ENCODE measurements around the gene SEC14L6. TPM values are rescaled to one million over a fixed set of nuclear protein-coding genes. Genes with fewer than 3 reads are reported as not detected.
A peak's percentile ranks its signal among the peaks of the same experiment; 100 is the strongest.

SEC14L6 gene
- total and polyA plus RNA-seq, 9 of the 15 experiments (the other 6 are each of a cell fraction or from before 2014, with no cell fraction given), result 0.29 to 6.1 (median 1.9) TPM

DNA sequence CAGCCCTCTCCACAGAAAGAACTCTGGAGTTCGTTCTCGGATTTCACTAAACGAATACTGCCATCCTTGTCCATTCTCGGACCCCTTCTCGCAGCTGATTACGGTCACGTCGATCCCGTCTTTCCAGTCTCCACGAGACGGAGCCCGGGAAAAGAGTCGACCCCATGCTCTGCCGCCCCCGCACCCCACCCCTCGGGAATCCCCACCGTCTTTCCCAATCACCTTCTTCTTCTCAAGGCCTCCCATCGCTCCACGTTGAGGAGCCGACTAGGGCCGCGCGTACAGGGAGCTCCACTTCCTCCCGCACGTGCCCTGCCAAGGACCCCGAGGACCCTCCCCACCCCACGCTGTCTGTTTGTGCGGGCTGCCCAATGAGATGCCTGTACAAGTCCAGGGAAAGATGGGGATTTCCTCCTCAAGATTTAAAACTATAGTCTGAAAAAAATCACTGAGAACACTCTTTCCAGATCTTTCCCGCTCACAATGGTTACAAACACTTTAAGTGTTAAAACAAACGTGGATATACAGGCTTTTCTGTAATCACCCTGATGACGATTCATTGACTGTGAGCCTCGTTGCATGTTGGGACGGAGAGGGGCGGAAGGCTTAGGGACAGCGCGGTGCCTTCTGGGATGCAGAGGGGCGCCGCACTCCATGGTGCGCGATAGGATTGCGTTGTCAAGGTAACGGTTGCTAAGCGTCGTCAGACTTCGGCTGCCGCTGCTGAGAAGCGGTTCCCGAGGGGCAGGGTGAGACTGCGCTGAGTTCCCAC is 45.2 kb upstream of the SEC14L6 start, which contains the start of gene PES1 (continued):
- TF ChIP-seq, protein P1, sequence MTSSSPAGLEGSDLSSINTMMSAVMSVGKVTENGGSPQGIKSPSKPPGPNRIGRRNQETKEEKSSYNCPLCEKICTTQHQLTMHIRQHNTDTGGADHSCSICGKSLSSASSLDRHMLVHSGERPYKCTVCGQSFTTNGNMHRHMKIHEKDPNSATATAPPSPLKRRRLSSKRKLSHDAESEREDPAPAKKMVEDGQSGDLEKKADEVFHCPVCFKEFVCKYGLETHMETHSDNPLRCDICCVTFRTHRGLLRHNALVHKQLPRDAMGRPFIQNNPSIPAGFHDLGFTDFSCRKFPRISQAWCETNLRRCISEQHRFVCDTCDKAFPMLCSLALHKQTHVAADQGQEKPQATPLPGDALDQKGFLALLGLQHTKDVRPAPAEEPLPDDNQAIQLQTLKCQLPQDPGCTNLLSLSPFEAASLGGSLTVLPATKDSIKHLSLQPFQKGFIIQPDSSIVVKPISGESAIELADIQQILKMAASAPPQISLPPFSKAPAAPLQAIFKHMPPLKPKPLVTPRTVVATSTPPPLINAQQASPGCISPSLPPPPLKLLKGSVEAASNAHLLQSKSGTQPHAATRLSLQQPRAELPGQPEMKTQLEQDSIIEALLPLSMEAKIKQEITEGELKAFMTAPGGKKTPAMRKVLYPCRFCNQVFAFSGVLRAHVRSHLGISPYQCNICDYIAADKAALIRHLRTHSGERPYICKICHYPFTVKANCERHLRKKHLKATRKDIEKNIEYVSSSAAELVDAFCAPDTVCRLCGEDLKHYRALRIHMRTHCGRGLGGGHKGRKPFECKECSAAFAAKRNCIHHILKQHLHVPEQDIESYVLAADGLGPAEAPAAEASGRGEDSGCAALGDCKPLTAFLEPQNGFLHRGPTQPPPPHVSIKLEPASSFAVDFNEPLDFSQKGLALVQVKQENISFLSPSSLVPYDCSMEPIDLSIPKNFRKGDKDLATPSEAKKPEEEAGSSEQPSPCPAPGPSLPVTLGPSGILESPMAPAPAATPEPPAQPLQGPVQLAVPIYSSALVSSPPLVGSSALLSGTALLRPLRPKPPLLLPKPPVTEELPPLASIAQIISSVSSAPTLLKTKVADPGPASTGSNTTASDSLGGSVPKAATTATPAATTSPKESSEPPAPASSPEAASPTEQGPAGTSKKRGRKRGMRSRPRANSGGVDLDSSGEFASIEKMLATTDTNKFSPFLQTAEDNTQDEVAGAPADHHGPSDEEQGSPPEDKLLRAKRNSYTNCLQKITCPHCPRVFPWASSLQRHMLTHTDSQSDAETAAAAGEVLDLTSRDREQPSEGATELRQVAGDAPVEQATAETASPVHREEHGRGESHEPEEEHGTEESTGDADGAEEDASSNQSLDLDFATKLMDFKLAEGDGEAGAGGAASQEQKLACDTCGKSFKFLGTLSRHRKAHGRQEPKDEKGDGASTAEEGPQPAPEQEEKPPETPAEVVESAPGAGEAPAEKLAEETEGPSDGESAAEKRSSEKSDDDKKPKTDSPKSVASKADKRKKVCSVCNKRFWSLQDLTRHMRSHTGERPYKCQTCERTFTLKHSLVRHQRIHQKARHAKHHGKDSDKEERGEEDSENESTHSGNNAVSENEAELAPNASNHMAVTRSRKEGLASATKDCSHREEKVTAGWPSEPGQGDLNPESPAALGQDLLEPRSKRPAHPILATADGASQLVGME (CRISPR knock-in tag; IDR thresholded peaks at IDR 0.05), result no peak
- TF ChIP-seq ZNF232 (CRISPR knock-in tag; IDR thresholded peaks at IDR 0.05) (no peak), HMGN3 (IDR thresholded peaks at IDR 0.05; ENCODE audit: borderline replicate concordance, extremely low read depth, insufficient read length, low read depth, low read length) (no peak), FOXK2 (conservative IDR thresholded peaks at IDR 0.05 in 1 of 2, IDR thresholded peaks at IDR 0.05 in 1 of 2; ENCODE audit: low read depth in 2 of 2) (peak; percentile 63 to 68; a peak in 2 of 4 replicates), SMAD3 (CRISPR knock-in tag; conservative IDR thresholded peaks at IDR 0.05) (no peak), POLR2H (tag; IDR thresholded peaks at IDR 0.05; ENCODE audit: low read depth) (no peak), SAFB2 (IDR thresholded peaks at IDR 0.05; ENCODE audit: borderline replicate concordance, low read depth, low read length, severe bottlenecking) (no peak), ZNF77 (CRISPR knock-in tag; IDR thresholded peaks at IDR 0.05) (no peak), RUNX1 (IDR thresholded peaks at IDR 0.05; ENCODE audit: low read depth) (no peak), GATAD2A (IDR thresholded peaks at IDR 0.05) (no peak), ARHGAP35 (IDR thresholded peaks at IDR 0.05; ENCODE audit: partially characterized antibody) (no peak)
- TF ChIP-seq, protein P2, sequence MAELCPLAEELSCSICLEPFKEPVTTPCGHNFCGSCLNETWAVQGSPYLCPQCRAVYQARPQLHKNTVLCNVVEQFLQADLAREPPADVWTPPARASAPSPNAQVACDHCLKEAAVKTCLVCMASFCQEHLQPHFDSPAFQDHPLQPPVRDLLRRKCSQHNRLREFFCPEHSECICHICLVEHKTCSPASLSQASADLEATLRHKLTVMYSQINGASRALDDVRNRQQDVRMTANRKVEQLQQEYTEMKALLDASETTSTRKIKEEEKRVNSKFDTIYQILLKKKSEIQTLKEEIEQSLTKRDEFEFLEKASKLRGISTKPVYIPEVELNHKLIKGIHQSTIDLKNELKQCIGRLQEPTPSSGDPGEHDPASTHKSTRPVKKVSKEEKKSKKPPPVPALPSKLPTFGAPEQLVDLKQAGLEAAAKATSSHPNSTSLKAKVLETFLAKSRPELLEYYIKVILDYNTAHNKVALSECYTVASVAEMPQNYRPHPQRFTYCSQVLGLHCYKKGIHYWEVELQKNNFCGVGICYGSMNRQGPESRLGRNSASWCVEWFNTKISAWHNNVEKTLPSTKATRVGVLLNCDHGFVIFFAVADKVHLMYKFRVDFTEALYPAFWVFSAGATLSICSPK (IDR thresholded peaks at IDR 0.05; ENCODE audit: borderline replicate concordance), result no peak
- TF ChIP-seq, protein P3, sequence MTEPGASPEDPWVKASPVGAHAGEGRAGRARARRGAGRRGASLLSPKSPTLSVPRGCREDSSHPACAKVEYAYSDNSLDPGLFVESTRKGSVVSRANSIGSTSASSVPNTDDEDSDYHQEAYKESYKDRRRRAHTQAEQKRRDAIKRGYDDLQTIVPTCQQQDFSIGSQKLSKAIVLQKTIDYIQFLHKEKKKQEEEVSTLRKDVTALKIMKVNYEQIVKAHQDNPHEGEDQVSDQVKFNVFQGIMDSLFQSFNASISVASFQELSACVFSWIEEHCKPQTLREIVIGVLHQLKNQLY (CRISPR knock-in tag; conservative IDR thresholded peaks at IDR 0.05), result no peak
- TF ChIP-seq, protein P4, sequence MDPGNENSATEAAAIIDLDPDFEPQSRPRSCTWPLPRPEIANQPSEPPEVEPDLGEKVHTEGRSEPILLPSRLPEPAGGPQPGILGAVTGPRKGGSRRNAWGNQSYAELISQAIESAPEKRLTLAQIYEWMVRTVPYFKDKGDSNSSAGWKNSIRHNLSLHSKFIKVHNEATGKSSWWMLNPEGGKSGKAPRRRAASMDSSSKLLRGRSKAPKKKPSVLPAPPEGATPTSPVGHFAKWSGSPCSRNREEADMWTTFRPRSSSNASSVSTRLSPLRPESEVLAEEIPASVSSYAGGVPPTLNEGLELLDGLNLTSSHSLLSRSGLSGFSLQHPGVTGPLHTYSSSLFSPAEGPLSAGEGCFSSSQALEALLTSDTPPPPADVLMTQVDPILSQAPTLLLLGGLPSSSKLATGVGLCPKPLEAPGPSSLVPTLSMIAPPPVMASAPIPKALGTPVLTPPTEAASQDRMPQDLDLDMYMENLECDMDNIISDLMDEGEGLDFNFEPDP (CRISPR knock-in tag; IDR thresholded peaks at IDR 0.05), result no peak
- TF ChIP-seq, protein P5, sequence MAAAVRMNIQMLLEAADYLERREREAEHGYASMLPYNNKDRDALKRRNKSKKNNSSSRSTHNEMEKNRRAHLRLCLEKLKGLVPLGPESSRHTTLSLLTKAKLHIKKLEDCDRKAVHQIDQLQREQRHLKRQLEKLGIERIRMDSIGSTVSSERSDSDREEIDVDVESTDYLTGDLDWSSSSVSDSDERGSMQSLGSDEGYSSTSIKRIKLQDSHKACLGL (CRISPR knock-in tag; IDR thresholded peaks at IDR 0.05; ENCODE audit: borderline replicate concordance, poor library complexity, severe bottlenecking), result peak; percentile 94
